ENCODE data around the gene ZMIZ2.

The ZMIZ2 gene

GRCh38 chr7:44709011-44709915, 39.4 kb upstream of the ZMIZ2 start:
- Histone ChIP-seq H3K4me2 (ENCODE audit: low read length) (no peak overlapping the region), H4K91ac (ENCODE audit: low read depth, low read length) (no peak overlapping the region), H2BK120ac (ENCODE audit: insufficient read depth, low read length, poor library complexity) (no peak overlapping the region), H3K9me3 (ENCODE audit: insufficient read depth, low read depth, low read length) (peaks cover 2% of the 10 kb centered on the region), H3K23ac (ENCODE audit: low read length) (no peak overlapping the region), H3K27ac (ENCODE audit: low read depth, low read length) (no peak overlapping the region), H2AFZ (ENCODE audit: insufficient read depth, low read length, poor library complexity) (no peak overlapping the region), H3K4ac (ENCODE audit: low read depth, low read length) (no peak overlapping the region), H2BK12ac (ENCODE audit: low read length) (no peak overlapping the region), H3K18ac (ENCODE audit: low read length) (no peak overlapping the region), H4K8ac (ENCODE audit: low read depth, low read length) (no peak overlapping the region), H3K36me3 (ENCODE audit: control insufficient read depth in 1 of 2, insufficient read depth in 2 of 2, low read length in 2 of 2) (peaks cover 33 to 39% of the 10 kb centered on the region in 2 experiments), H2AK5ac (ENCODE audit: low read length) (no peak overlapping the region), H3K14ac (ENCODE audit: low read length) (no peak overlapping the region), H3K79me2 (ENCODE audit: control insufficient read depth, insufficient read depth, low read length, poor library complexity) (no peaks in the 10 kb centered on the region), H3K27me3 (ENCODE audit: insufficient read depth, low read length) (no peaks in the 10 kb centered on the region), H2BK5ac (ENCODE audit: low read depth, low read length, poor library complexity) (no peak overlapping the region), H3K79me1 (ENCODE audit: low read length) (no peaks in the 10 kb centered on the region), H3K4me3 (ENCODE audit: low read depth, low read length) (no peak overlapping the region), H3K9ac (ENCODE audit: low read length) (no peak overlapping the region), H4K12ac (ENCODE audit: low read depth, low read length) (no peak overlapping the region), H3K4me1 (ENCODE audit: control insufficient read depth in 1 of 2, insufficient read depth in 2 of 2, low read length in 2 of 2) (peaks cover 14 to 15% of the 10 kb centered on the region in 2 experiments)
- DNase-seq = no peak
- WGBS (ENCODE audit: extremely low coverage, insufficient coverage, insufficient read length) = no CpG with 5 or more reads among the region's 19 CpGs

GRCh38 chr7:44709945-44710596, 38.6 kb upstream of the ZMIZ2 start:
- no peak overlapping the region for H4K12ac ChIP-seq (ENCODE audit: low read depth, low read length)
- no peak overlapping the region for H3K27ac ChIP-seq (ENCODE audit: low read depth, low read length)
- H3K23ac ChIP-seq (ENCODE audit: low read length) = no peak overlapping the region
- WGBS (ENCODE audit: extremely low coverage, insufficient coverage, insufficient read length) = no CpG with 5 or more reads among the region's 10 CpGs
- no peak overlapping the region for H3K4ac ChIP-seq (ENCODE audit: low read depth, low read length)
- no peaks in the 10 kb centered on the region for H3K79me1 ChIP-seq (ENCODE audit: low read length)
- no peak overlapping the region for H3K18ac ChIP-seq (ENCODE audit: low read length)
- no peak overlapping the region for H4K8ac ChIP-seq (ENCODE audit: low read depth, low read length)
- H3K9me3 ChIP-seq (ENCODE audit: insufficient read depth, low read depth, low read length) = peaks cover 2% of the 10 kb centered on the region
- H3K79me2 ChIP-seq (ENCODE audit: control insufficient read depth, insufficient read depth, low read length, poor library complexity) = no peaks in the 10 kb centered on the region
- H3K4me2 ChIP-seq (ENCODE audit: low read length) = no peak overlapping the region
- no peak overlapping the region for H3K14ac ChIP-seq (ENCODE audit: low read length)
- H2BK12ac ChIP-seq (ENCODE audit: low read length) = no peak overlapping the region
- H3K27me3 ChIP-seq (ENCODE audit: insufficient read depth, low read length) = no peaks in the 10 kb centered on the region
- no peak overlapping the region for H2AFZ ChIP-seq (ENCODE audit: insufficient read depth, low read length, poor library complexity)
- no peak overlapping the region for H2BK120ac ChIP-seq (ENCODE audit: insufficient read depth, low read length, poor library complexity)
- no peak overlapping the region for H2AK5ac ChIP-seq (ENCODE audit: low read length)
- no peak overlapping the region for H4K91ac ChIP-seq (ENCODE audit: low read depth, low read length)
- peak; percentile 47 to 50 for DNase-seq
- H3K4me1 ChIP-seq (ENCODE audit: control insufficient read depth in 1 of 2, insufficient read depth in 2 of 2, low read length in 2 of 2) = peaks cover 14 to 15% of the 10 kb centered on the region in 2 experiments
- H2BK5ac ChIP-seq (ENCODE audit: low read depth, low read length, poor library complexity) = no peak overlapping the region
- peaks cover 33 to 39% of the 10 kb centered on the region in 2 experiments for H3K36me3 ChIP-seq (ENCODE audit: control insufficient read depth in 1 of 2, insufficient read depth in 2 of 2, low read length in 2 of 2)
- no peak overlapping the region for H3K4me3 ChIP-seq (ENCODE audit: low read depth, low read length)
- H3K9ac ChIP-seq (ENCODE audit: low read length) = no peak overlapping the region

DNA sequence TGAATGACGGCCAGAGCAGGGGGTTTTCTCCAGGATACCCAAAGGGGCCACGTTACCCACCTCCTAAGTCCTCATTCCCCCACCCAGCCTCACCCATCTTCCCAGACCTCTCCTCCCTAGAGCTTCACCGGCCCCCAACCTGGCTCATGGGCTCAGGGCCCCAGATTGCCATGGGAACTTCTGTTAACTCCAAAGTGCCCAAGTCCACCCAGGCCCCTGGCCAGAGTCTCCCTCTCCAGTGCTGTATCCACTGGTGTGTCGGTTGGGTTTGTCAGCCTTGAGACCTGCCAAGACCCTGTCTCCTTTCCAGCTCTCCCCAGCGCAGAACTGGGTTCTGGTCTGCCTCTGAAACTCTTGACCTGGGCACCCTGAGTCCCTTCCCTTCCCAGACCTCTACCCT, 37.1 kb upstream of the ZMIZ2 start:
- H3K4ac ChIP-seq (ENCODE audit: low read depth, low read length) = no peak overlapping the region
- peaks cover 14 to 15% of the 10 kb centered on the region in 2 experiments for H3K4me1 ChIP-seq (ENCODE audit: control insufficient read depth in 1 of 2, insufficient read depth in 2 of 2, low read length in 2 of 2)
- no peak for DNase-seq
- no peak overlapping the region for H2BK120ac ChIP-seq (ENCODE audit: insufficient read depth, low read length, poor library complexity)
- H4K12ac ChIP-seq (ENCODE audit: low read depth, low read length) = no peak overlapping the region
- WGBS (ENCODE audit: extremely low coverage, insufficient coverage, insufficient read length) = no CpG with 5 or more reads among the region's 5 CpGs
- H3K18ac ChIP-seq (ENCODE audit: low read length) = no peak overlapping the region
- H2AFZ ChIP-seq (ENCODE audit: insufficient read depth, low read length, poor library complexity) = no peak overlapping the region
- H4K8ac ChIP-seq (ENCODE audit: low read depth, low read length) = no peak overlapping the region
- H3K9ac ChIP-seq (ENCODE audit: low read length) = no peak overlapping the region
- H2BK5ac ChIP-seq (ENCODE audit: low read depth, low read length, poor library complexity) = no peak overlapping the region
- H2BK12ac ChIP-seq (ENCODE audit: low read length) = no peak overlapping the region
- no peak overlapping the region for H3K27ac ChIP-seq (ENCODE audit: low read depth, low read length)
- no peak overlapping the region for H2AK5ac ChIP-seq (ENCODE audit: low read length)
- H3K4me2 ChIP-seq (ENCODE audit: low read length) = no peak overlapping the region
- no peak overlapping the region for H3K4me3 ChIP-seq (ENCODE audit: low read depth, low read length)
- peaks cover 30 to 36% of the 10 kb centered on the region in 2 experiments for H3K36me3 ChIP-seq (ENCODE audit: control insufficient read depth in 1 of 2, insufficient read depth in 2 of 2, low read length in 2 of 2)
- H3K79me1 ChIP-seq (ENCODE audit: low read length) = no peaks in the 10 kb centered on the region
- no peaks in the 10 kb centered on the region for H3K27me3 ChIP-seq (ENCODE audit: insufficient read depth, low read length)
- H4K91ac ChIP-seq (ENCODE audit: low read depth, low read length) = no peak overlapping the region
- no peaks in the 10 kb centered on the region for H3K79me2 ChIP-seq (ENCODE audit: control insufficient read depth, insufficient read depth, low read length, poor library complexity)
- H3K23ac ChIP-seq (ENCODE audit: low read length) = no peak overlapping the region
- H3K14ac ChIP-seq (ENCODE audit: low read length) = no peak overlapping the region
- H3K9me3 ChIP-seq (ENCODE audit: insufficient read depth, low read depth, low read length) = peaks cover 2% of the 10 kb centered on the region

DNA sequence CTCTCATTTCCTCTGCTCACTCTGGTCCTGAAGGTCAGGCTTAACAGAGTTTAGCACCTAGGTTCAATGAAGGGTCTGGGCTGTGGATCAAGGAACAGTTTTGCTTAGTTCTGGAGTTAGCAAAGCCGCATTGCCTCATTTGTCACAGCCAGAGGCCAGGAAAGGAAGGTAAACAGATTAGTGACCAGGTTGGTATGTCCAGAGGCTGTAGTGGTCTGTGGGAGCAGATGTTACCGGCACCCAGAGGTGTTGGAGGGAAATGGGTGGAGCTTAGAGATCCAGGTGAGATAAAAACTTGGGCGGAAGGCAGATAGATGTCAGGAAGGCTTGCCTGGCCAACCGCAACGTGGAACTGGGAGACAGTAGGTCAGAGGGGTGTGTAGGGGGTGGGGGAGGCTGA, 36.6 kb upstream of the ZMIZ2 start:
- H3K36me3 ChIP-seq (ENCODE audit: control insufficient read depth in 1 of 2, insufficient read depth in 2 of 2, low read length in 2 of 2) = peaks cover 27 to 31% of the 10 kb centered on the region in 2 experiments
- H3K23ac ChIP-seq (ENCODE audit: low read length) = no peak overlapping the region
- no peak overlapping the region for H3K4me2 ChIP-seq (ENCODE audit: low read length)
- peak; percentile 89 to 93 for DNase-seq
- H3K14ac ChIP-seq (ENCODE audit: low read length) = no peak overlapping the region
- no peak overlapping the region for H2BK12ac ChIP-seq (ENCODE audit: low read length)
- H2AK5ac ChIP-seq (ENCODE audit: low read length) = no peak overlapping the region
- no peak overlapping the region for H3K9ac ChIP-seq (ENCODE audit: low read length)
- H3K79me2 ChIP-seq (ENCODE audit: control insufficient read depth, insufficient read depth, low read length, poor library complexity) = no peaks in the 10 kb centered on the region
- no peaks in the 10 kb centered on the region for H3K79me1 ChIP-seq (ENCODE audit: low read length)
- H2AFZ ChIP-seq (ENCODE audit: insufficient read depth, low read length, poor library complexity) = no peak overlapping the region
- peaks cover 14 to 15% of the 10 kb centered on the region in 2 experiments for H3K4me1 ChIP-seq (ENCODE audit: control insufficient read depth in 1 of 2, insufficient read depth in 2 of 2, low read length in 2 of 2)
- H4K8ac ChIP-seq (ENCODE audit: low read depth, low read length) = no peak overlapping the region
- H2BK120ac ChIP-seq (ENCODE audit: insufficient read depth, low read length, poor library complexity) = no peak overlapping the region
- no peak overlapping the region for H3K4me3 ChIP-seq (ENCODE audit: low read depth, low read length)
- no peak overlapping the region for H4K12ac ChIP-seq (ENCODE audit: low read depth, low read length)
- peaks cover 2% of the 10 kb centered on the region for H3K9me3 ChIP-seq (ENCODE audit: insufficient read depth, low read depth, low read length)
- no peak overlapping the region for H3K4ac ChIP-seq (ENCODE audit: low read depth, low read length)
- H3K18ac ChIP-seq (ENCODE audit: low read length) = no peak overlapping the region
- no peak overlapping the region for H3K27ac ChIP-seq (ENCODE audit: low read depth, low read length)
- no peak overlapping the region for H4K91ac ChIP-seq (ENCODE audit: low read depth, low read length)
- no peak overlapping the region for H2BK5ac ChIP-seq (ENCODE audit: low read depth, low read length, poor library complexity)
- no CpG with 5 or more reads among the region's 5 CpGs for WGBS (ENCODE audit: extremely low coverage, insufficient coverage, insufficient read length)
- no peaks in the 10 kb centered on the region for H3K27me3 ChIP-seq (ENCODE audit: insufficient read depth, low read length)
